WERI-Rb-1 (cell line): Measurements from ENCODE around the gene SPOCK3.
"Not testable (repeated sequence)": the region's sequence is repeated elsewhere in the genome, so short reads cannot be mapped to it uniquely, and the experiment has no call there.

Source experiments
- DNase-seq: peaks from one replicate; pipeline ENCODE4 v3.0.0-alpha.2; 2020
- H3K27ac ChIP-seq: fragments of 250-450 bp; sonication (Bioruptor Pico); 2 replicates; pipeline ENCODE4 v1.5.1; 2020; ENCODE audit warnings: mild to moderate bottlenecking, moderate library complexity
- H3K27me3 ChIP-seq: fragments of 250-450 bp; sonication (Bioruptor Pico); 2 replicates; pipeline ENCODE4 v1.5.1; 2021; ENCODE audit warnings: mild to moderate bottlenecking, low read depth, moderate library complexity; ENCODE audit not compliant: insufficient read depth, severe bottlenecking
- H3K36me3 ChIP-seq: fragments of 250-450 bp; sonication (Bioruptor Pico); 2 replicates; pipeline ENCODE4 v1.5.1; 2020; ENCODE audit warnings: mild to moderate bottlenecking, moderate library complexity
- H3K4me3 ChIP-seq: 2 replicates; pipeline ENCODE4 v1.5.1; 2011; ENCODE audit warnings: low read depth, mild to moderate bottlenecking, control low read depth, low read length
- H3K9me3 ChIP-seq: fragments of 250-450 bp; sonication (Bioruptor Pico); 2 replicates; pipeline ENCODE4 v1.5.1; 2021; ENCODE audit warnings: mild to moderate bottlenecking, moderate library complexity; ENCODE audit not compliant: severe bottlenecking
- TF ChIP-seq, protein P1 (sequence below): IDR thresholded peaks from 2 replicates; pipeline ENCODE4 v1.5.1; 2011; ENCODE audit warnings: low read depth, mild to moderate bottlenecking, control low read depth, inconsistent platforms, low read length

SPOCK3 gene

GRCh38 chr4:166980419-166980818, 253.9 kb downstream of the SPOCK3 start:
- H3K9me3 ChIP-seq: peaks cover 3% of the 10 kb centered on the region
- DNase-seq: no peak
- H3K4me3 ChIP-seq: no peak overlapping the region
- TF ChIP-seq, protein P1, sequence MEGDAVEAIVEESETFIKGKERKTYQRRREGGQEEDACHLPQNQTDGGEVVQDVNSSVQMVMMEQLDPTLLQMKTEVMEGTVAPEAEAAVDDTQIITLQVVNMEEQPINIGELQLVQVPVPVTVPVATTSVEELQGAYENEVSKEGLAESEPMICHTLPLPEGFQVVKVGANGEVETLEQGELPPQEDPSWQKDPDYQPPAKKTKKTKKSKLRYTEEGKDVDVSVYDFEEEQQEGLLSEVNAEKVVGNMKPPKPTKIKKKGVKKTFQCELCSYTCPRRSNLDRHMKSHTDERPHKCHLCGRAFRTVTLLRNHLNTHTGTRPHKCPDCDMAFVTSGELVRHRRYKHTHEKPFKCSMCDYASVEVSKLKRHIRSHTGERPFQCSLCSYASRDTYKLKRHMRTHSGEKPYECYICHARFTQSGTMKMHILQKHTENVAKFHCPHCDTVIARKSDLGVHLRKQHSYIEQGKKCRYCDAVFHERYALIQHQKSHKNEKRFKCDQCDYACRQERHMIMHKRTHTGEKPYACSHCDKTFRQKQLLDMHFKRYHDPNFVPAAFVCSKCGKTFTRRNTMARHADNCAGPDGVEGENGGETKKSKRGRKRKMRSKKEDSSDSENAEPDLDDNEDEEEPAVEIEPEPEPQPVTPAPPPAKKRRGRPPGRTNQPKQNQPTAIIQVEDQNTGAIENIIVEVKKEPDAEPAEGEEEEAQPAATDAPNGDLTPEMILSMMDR: no peak
- no peaks in the 10 kb centered on the region for H3K27me3 ChIP-seq
- H3K36me3 ChIP-seq: no peaks in the 10 kb centered on the region
- H3K27ac ChIP-seq: no peak overlapping the region

DNA sequence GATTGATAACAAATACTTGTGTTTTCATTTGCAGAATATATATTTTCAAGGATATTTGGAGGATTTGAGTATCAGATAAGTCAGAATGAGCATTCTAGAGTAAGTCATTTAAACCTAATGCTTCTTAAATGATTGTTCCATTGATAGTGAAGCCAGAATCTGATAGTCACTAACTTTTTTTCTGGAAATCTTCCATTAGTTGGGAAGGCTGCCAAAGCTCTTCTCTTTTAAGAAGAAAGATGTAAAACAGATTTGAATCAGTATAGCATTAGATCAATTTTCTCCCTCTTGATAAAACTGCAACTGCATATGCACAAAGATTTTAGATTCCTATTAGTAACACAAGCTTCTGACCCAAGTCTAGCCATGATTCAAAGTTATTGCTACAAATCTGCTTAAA, 256.7 kb downstream of the SPOCK3 start:
- Histone ChIP-seq H3K36me3 (no peaks in the 10 kb centered on the region), H3K27ac (no peak overlapping the region), H3K9me3 (peaks cover 3% of the 10 kb centered on the region), H3K4me3 (no peak overlapping the region), H3K27me3 (no peaks in the 10 kb centered on the region)
- no peak for DNase-seq
- TF ChIP-seq, protein P1: no peak

DNA sequence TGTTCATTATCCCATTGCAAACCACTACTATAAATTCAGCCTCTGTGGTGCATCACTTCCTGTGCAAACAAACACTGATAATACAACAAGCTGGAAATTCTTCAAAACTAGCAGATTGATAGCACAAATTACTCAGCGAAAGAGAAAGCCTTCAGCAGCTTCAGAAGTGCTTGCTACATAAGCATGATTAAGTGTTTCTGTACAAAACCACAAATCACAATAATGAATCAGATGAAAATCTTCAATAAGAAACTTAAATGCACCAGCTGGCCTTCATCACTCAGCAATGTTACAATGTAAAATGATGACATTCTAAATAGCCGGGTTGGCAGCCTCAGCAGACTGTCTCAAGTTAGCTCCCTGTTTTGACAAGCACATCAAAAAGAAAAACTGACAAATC, 262.2 kb downstream of the SPOCK3 start:
- Histone ChIP-seq H3K9me3 (peaks cover 4% of the 10 kb centered on the region), H3K4me3 (no peak overlapping the region), H3K27ac (no peak overlapping the region), H3K27me3 (no peaks in the 10 kb centered on the region), H3K36me3 (no peaks in the 10 kb centered on the region)
- no peak for DNase-seq
- TF ChIP-seq, protein P1: no peak

DNA sequence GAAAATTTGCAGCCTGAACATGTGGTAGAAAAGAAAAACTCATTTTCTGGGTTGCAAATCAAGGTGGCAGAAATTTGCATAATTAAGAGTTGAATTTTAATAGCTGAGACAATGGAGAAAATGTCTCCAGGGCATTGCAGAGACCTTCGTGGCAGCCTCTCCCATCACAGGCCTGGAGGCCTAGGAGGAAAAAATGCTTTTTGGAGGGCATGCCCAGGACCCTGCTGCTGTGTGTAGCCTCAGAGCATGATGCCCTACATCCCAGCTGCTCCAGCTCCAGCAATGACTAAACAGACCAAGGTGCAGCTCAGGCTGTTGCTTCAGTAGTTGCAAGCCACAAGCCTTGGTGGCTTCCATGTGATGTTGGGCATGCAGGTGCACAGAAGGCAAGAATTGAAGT, 266.1 kb downstream of the SPOCK3 start:
- H3K9me3 ChIP-seq, H3K36me3 ChIP-seq, H3K4me3 ChIP-seq, DNase-seq, H3K27ac ChIP-seq, H3K27me3 ChIP-seq: not testable (repeated sequence)

- TF ChIP-seq, protein P1: no peak
- no peak for DNase-seq
- H3K36me3 ChIP-seq: no peaks in the 10 kb centered on the region
- H3K27me3 ChIP-seq: no peaks in the 10 kb centered on the region
- no peak overlapping the region for H3K27ac ChIP-seq
- H3K4me3 ChIP-seq: no peak overlapping the region
- peaks cover 4% of the 10 kb centered on the region for H3K9me3 ChIP-seq
These were observed 268.7 kb downstream of the SPOCK3 start for GRCh38 chr4:166965562-166965961.

DNA sequence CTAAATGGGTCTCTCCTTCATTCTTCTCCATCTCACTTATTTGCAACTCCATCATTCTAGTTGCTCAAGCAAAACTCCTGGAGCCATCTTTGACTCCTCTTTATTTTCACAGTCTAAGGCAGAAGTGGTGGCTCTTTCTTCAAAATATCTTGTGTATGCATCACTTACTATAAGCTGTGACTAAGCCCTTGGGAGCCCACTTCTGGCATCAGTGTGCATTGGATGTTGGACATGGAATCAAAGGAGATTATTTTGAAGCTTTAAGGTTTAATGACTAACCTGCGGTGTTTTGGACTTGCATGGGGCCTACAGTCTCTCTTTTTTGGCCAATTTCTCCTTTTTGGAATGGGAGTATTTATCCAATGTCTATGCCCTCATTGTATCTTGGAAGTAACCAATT, 276.8 kb downstream of the SPOCK3 start:
- no peaks in the 10 kb centered on the region for H3K36me3 ChIP-seq
- no peak overlapping the region for H3K27ac ChIP-seq
- H3K27me3 ChIP-seq: no peaks in the 10 kb centered on the region
- TF ChIP-seq, protein P1: no peak
- no peak overlapping the region for H3K4me3 ChIP-seq
- no peaks in the 10 kb centered on the region for H3K9me3 ChIP-seq
- no peak for DNase-seq
